ENCODE data around the gene COL15A1.

Gene COL15A1

GRCh38 chr9:99019510-99020331 lies 76.0 kb downstream of the COL15A1 start:
- no peak for DNase-seq

GRCh38 chr9:99020786-99021436 lies 77.2 kb downstream of the COL15A1 start:
- no peak for DNase-seq

DNA sequence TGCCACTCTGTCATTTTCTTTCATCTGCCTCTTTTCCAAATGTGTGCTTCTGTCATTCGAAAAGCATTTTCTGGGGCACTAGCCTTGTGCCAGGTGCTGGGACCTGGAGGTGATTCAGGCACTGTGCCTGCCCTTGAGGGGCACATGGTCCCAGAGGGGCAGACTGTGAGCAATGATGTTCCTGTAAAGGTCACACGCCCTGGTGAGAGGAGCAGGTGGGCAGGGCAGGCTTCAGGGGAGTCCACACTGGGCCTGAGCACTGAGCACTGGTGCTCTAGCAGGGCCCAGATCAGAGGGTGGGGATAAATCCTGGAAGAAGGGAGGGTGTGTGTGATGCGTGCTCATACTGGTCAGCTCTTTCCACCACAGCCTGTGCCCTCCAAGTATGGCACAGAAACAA lies 77.8 kb downstream of the COL15A1 start:
- no peak for DNase-seq

DNA sequence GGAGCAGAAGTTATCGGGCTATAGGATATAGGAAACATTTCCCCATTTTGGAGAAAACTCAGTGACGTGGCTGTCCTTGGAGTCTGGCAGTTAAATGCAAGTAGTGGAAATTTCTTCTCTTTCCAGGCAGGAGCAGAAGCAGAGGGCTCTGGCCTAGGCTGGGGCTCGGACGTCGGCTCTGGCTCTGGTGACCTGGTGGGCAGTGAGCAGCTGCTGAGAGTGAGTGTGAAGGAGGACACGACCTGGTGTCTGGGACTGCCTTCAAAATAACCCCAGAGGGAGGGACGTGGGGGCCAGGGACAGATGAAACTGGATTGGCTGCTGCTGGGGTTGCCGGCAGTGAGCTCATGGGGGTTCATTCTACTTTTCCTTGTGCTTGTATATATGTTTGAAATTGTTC lies 79.5 kb downstream of the COL15A1 start:
- DNase-seq, result no peak

DNA sequence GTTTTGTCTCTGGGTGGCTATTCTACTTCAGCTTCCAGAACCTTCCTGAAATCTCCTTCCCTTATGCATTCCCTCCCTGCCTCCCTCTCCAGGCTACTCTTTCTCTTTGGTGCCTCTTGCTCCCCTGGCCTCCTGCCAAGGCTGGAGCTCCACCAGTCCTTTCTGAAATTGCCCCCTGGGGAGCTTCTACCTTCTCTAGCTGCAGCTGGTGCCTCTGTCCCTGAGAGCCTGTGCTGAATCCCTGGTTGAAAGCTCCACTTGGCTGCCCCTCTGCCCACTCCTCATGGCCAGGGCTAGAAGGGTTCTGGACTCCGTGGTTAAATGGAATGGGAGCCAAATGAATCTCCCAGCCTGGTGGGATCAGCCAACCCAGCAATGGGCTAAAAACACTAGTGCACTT lies 80.1 kb downstream of the COL15A1 start:
- DNase-seq, result peak; percentile 15

DNA sequence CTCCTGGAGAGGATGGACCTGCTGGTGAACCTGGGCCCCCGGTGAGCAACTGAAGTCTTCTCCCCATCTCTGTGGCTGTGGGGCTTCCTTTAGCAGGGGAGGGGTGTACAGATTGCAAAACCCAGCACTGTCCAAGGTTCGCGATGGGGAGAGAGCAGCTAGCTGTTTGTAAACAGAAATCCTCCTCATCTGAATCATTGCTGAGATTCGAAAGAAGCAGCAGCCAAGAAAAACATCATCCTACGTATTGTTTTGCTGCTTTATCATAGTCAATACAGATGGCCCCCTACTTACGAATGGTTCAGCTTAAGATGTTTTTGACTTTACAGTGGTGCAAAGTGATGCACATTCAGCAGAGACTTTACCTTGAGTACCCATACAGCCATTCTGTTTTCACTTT lies 81.3 kb downstream of the COL15A1 start:
- DNase-seq, result no peak

GRCh38 chr9:99025616-99026270 lies 82.0 kb downstream of the COL15A1 start:
- DNase-seq, result no peak

DNA sequence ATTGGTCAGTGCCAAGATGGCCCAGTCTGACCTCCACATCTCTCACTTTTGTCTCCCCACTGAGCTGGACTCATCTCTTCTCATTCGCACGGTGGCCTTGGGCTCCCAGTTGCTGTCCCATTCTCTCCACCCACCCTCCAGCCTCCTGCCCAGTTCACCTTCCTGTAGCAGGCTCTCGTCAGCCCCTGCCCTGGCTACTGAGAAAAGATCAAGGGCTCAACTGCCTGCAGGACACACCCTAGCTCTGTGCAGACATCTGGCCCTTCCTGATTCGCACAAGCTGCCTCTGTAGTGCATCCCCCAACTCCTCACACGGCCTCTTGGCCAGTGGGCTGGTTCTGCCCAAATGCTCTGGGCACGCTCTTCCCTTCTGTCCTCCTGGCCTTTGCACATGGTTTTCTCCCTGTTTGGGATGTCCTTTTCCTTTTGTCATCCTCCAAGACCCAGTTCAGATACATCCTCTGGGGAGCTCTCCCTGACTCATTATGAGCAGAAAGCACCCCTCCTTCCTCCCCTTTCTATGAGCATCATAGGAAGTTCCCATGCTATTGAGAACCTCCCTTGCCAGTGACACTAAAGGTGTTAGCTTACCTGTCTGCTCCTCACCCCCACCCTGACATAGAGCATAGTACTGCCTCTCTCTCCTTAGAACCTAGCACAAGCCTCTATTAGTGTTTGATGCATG lies 82.7 kb downstream of the COL15A1 start:
- DNase-seq, result no peak

GRCh38 chr9:99026956-99027298 lies 83.2 kb downstream of the COL15A1 start:
- DNase-seq, result no peak

GRCh38 chr9:99027443-99027842 lies 83.7 kb downstream of the COL15A1 start:
- no peak for DNase-seq

DNA sequence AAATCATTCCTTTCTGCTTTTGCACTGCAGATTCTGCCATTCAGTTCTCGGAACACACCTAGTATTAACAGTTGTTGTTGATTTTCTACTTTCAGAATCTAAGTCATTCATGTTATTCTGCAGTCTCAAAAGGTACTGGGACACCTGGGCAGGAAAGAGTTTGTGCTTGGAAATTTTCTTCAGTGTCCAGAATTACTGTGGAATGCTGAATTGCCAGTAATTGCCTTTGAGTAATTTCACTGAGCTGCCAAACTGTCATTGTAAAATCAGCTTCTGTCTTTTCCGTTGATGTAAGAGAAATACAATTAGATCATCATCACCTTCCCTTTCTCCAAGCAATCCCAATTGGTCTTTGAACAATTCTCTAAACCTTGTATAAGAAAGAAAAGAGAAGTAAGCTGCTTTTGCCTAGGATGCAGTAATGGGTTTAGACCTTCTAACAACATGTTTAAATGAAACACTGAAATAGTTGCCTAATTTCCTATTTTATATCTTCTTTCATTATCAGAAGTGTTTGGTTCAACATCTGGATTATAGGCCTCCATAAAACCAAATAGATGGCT lies 85.5 kb downstream of the COL15A1 start:
- DNase-seq, result no peak

DNA sequence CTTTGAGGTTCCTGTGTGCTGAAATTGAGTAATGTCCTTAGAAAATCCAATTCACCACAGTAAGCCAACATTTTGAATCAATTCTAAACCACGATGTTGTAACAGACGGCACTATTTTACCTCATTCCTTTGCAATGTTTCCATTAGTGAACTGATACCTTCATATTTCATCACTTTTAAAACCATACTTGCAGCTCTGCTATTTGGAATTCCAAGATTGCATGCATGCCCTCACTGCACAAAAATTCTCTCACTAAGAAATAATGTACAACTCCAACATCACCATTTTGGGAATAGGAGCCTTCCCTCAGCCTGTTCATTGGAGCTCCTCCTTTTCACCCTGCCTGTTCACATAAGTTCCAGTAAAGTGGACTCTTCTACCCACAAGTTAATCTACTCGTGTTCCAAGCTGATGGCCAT lies 86.4 kb downstream of the COL15A1 start:
- no peak for DNase-seq

DNA sequence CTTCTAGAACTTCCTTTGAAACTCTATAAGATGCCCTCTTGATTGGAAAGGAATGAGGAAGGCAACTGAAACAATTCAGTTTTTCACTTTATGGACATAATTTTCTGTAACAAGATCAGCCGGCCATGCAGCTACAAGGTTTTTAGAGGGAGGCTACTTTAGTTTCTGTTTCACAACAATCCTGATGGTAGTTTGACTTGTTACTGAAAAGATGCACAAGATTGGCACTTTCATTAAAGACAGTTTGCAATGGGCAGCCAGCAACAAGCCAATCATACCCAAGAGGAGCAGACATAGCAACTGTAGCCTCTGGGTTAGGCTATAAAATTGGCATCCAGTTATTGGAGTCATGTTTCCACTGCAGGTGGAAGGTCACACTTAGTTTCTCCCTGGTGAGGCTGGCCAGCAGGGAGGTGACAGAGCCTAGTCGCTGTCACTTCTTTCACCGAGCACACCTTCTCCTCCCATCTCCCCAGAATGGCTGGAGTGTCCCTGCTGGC lies 87.0 kb downstream of the COL15A1 start:
- no peak for DNase-seq

- no peak for DNase-seq
Observed at GRCh38 chr9:99031319-99031718, 87.6 kb downstream of the COL15A1 start.

DNA sequence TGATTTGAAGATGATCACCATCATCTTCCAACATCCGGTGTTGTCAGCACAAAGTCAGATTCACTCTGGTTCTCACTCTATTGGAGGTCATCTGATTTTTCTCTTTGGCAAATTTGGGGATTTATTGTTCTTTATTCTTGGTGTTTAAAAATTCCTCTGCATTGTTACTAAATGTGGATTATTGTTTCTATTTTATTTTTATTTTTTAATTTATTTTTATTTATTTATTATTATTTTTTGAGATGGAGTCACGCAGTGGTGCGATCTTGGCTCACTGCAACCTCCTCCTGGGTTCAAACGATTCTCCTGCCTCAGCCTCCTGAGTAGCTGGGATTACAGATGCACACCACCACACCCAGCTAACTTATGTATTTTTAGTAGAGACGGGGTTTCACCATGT lies 88.3 kb downstream of the COL15A1 start:
- DNase-seq, result no peak

GRCh38 chr9:99034149-99034548 lies 90.4 kb downstream of the COL15A1 start:
- no peak for DNase-seq

- no peak for DNase-seq
Observed at GRCh38 chr9:99035313-99035712, 91.6 kb downstream of the COL15A1 start.

DNA sequence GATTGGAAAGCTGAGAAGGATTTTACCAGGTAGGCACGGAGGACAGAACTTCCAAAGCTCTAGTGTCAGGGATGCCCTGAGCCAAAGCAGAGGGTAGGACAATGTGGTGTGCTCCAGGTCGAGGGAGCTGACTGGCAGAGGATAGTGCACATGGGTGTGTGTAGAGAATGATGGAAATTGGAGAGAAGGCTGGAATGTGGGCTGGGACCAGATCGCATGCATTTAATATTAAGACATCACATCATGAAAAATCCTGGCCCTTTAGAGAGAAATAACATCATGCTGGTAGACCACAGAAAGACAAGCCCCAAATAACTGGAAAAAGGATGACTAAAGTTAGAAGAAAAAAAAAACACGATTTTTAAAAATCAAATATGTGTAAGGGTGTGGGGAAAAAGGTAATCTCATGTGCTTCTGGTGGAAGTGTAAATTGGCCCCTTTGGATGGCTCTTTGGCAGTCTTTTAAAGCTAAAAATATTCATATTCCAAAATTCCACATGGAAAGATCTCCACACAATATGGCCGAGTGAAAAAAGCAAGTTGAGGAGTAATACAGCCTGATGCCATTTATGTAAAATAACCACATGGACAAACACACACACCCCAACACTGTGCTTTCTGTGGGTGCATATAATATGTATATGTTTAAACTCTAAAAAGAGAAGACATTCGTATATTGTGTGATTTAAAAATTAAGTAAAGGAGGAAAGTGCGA lies 94.2 kb downstream of the COL15A1 start:
- no peak for DNase-seq

- no peak for DNase-seq
Observed at GRCh38 chr9:99038484-99038820, 94.7 kb downstream of the COL15A1 start.

DNA sequence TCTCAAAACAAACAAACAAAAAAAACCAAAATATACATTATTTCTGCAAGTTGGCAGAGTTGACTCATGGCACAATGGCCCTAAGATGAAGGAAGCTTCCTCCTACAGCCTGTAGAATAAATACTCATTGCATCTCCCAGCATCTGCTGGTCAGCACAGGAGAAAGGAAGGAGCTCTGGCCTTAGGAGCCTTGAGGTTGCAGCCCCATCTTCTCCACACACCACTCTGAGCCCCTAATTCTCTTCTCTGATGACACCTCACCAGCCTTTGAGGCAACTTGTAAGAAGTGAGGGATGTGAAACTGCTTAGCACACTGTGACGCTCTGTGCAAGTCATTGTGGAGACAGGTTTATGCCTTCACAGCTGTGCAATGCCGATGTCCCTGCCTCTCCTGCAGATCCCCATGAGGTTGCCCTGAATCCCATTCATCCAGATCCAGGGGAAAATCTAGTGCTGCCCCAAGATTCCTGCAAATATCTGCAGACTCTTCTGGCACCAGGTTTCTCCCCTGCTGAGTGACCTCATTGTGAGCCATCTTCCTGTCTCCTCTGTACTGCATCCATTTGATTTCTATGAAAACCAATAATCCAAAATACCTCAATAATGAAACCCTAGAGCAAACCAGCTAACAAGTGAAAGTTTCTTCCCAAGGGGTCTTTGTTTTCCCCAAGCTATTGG lies 95.9 kb downstream of the COL15A1 start:
- no peak for DNase-seq

DNA sequence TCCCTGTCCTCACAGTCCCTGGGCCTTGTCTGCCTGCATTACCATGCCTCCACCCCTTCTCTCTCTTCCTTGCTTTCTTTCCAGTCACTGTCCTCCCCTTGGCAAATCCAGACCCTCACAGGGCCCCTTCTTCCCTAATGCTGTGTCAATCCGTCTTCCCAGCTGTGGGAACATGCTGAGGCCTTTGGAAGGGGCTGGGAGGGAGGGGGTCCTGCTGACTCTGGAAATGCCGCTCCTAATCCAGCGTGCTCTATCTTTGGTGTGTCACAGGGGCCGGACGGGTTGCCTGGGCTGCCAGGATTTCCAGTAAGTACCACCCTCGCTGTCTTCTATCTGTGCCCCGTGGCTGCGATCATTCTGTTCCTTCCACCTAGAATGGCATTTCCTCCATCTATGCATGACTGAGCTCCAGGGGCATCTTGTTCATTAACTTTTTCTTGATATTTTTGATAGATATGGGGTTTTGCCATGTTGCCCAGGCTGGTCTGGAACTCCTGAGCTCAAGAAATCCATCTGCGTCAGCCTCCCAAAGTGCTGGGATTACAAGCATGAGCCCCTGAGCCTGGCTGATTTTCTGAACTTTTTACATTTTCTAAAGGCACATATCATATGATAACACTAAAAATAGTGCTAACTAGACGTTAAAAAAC lies 96.7 kb downstream of the COL15A1 start:
- no peak for DNase-seq
